Calu3 (cell line): Measurements from ENCODE around the gene RERG. TPM values are rescaled to one million over a fixed set of nuclear protein-coding genes. Genes with fewer than 3 reads are reported as not detected.
"Not testable (repeated sequence)": the region's sequence is repeated elsewhere in the genome, so short reads cannot be mapped to it uniquely, and the experiment has no call there.

Experiments
- BruUV-seq: library from RNA; stranded (reverse); fragments of 400-500 nt; replicated peaks from 2 replicates; lab custom pipeline; 2021; lab: Mats Ljungman, UMichigan
- CTCF ChIA-PET: fragments of 300-600 bp; sonication (Branson Sonifier 250); formaldehyde crosslinking; loops from one replicate; lab custom pipeline; 2022; ENCODE audit warnings: antibody characterized with exemption; lab: Charles Lee
- DNase-seq: peaks from one replicate; pipeline ENCODE4 v3.0.0; 2022
- H3K27ac Mint-ChIP-seq: one replicate; pipeline ENCODE4 v1.8.0; 2022; ENCODE audit warnings: mixed read lengths; ENCODE audit not compliant: unreplicated experiment
- H3K27me3 Mint-ChIP-seq: one replicate; pipeline ENCODE4 v1.8.0; 2022; ENCODE audit warnings: mixed read lengths; ENCODE audit not compliant: unreplicated experiment
- H3K36me3 Mint-ChIP-seq: one replicate; pipeline ENCODE4 v1.8.0; 2022; ENCODE audit warnings: mild to moderate bottlenecking, moderate library complexity, mixed read lengths; ENCODE audit not compliant: insufficient read depth, unreplicated experiment
- H3K4me1 Mint-ChIP-seq: one replicate; pipeline ENCODE4 v1.8.0; 2022; ENCODE audit warnings: mild to moderate bottlenecking, low read depth, mixed read lengths; ENCODE audit not compliant: unreplicated experiment
- H3K4me3 Mint-ChIP-seq: one replicate; pipeline ENCODE4 v1.8.0; 2022; ENCODE audit warnings: mild to moderate bottlenecking, low read depth, moderate library complexity, mixed read lengths; ENCODE audit not compliant: unreplicated experiment
- H3K9me3 Mint-ChIP-seq: one replicate; pipeline ENCODE4 v1.8.0; 2022; ENCODE audit warnings: low read depth, mixed read lengths; ENCODE audit not compliant: unreplicated experiment
- intact Hi-C: fragments of 100-400 bp; cut with micrococcal nuclease; formaldehyde crosslinking; loops from one replicate; pipeline ENCODE4 v1.10.0; 2022; ENCODE audit not compliant: unreplicated experiment
- total RNA-seq: library from RNA; stranded (reverse); gene quantifications from 2 replicates; pipeline ENCODE4 v1.2.3, GENCODE V29; 2022
- TF ChIP-seq, protein P1 (sequence below): fragments of 200-600 bp; IDR thresholded peaks from one replicate; pipeline ENCODE4 v1.8.0; 2022; ENCODE audit warnings: antibody characterized with exemption; ENCODE audit not compliant: unreplicated experiment

The RERG gene
- total RNA-seq, 1 experiment from 2014 or later = 6.0 TPM

GRCh38 chr12:15115434-15115833 is 105.8 kb downstream of the RERG start:
- no peak overlapping the region for H3K27ac Mint-ChIP-seq
- CTCF ChIA-PET = no interaction called here
- no peak overlapping the region for H3K4me3 Mint-ChIP-seq
- TF ChIP-seq, protein P1, sequence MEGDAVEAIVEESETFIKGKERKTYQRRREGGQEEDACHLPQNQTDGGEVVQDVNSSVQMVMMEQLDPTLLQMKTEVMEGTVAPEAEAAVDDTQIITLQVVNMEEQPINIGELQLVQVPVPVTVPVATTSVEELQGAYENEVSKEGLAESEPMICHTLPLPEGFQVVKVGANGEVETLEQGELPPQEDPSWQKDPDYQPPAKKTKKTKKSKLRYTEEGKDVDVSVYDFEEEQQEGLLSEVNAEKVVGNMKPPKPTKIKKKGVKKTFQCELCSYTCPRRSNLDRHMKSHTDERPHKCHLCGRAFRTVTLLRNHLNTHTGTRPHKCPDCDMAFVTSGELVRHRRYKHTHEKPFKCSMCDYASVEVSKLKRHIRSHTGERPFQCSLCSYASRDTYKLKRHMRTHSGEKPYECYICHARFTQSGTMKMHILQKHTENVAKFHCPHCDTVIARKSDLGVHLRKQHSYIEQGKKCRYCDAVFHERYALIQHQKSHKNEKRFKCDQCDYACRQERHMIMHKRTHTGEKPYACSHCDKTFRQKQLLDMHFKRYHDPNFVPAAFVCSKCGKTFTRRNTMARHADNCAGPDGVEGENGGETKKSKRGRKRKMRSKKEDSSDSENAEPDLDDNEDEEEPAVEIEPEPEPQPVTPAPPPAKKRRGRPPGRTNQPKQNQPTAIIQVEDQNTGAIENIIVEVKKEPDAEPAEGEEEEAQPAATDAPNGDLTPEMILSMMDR = no peak
- BruUV-seq = no TSS peak
- H3K27me3 Mint-ChIP-seq = no peaks in the 10 kb centered on the region
- H3K9me3 Mint-ChIP-seq = no peaks in the 10 kb centered on the region
- no peaks in the 10 kb centered on the region for H3K4me1 Mint-ChIP-seq
- intact Hi-C loops = no loop called here
- H3K36me3 Mint-ChIP-seq = no peaks in the 10 kb centered on the region
- DNase-seq = no peak

DNA sequence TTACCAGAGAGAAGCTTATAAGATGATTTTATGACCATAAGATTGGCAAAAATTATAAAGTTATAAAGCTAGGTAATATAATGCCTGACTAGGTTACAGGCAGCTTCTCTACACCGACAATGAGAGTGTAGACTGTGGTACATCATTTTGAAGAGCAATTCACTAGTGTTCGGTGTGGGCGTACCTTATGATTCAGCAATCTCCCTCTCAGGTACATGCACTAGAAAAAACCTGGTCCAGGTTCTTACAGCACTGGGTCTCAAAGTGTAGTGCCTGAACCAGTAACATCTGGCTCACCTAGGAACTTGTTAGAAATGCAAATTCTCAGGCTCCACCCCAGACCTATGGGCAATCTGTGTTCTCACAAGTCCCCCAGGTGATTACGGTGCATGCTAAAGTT is 106.7 kb downstream of the RERG start:
- BruUV-seq = no TSS peak
- no peaks in the 10 kb centered on the region for H3K27me3 Mint-ChIP-seq
- H3K27ac Mint-ChIP-seq = no peak overlapping the region
- intact Hi-C loops = no loop called here
- no peaks in the 10 kb centered on the region for H3K9me3 Mint-ChIP-seq
- H3K4me1 Mint-ChIP-seq = no peaks in the 10 kb centered on the region
- no peak for DNase-seq
- CTCF ChIA-PET = no interaction called here
- TF ChIP-seq, protein P1 = no peak
- H3K4me3 Mint-ChIP-seq = no peak overlapping the region
- no peaks in the 10 kb centered on the region for H3K36me3 Mint-ChIP-seq

GRCh38 chr12:15092826-15093225 is 128.4 kb downstream of the RERG start:
- Mint-ChIP-seq H3K9me3 (no peaks in the 10 kb centered on the region), H3K27ac (no peak overlapping the region), H3K36me3 (no peaks in the 10 kb centered on the region), H3K4me3 (no peak overlapping the region), H3K4me1 (no peaks in the 10 kb centered on the region), H3K27me3 (peaks cover 13% of the 10 kb centered on the region)
- CTCF ChIA-PET = no interaction called here
- intact Hi-C loops = no loop called here
- BruUV-seq = no TSS peak
- DNase-seq = no peak
- TF ChIP-seq, protein P1 = no peak

DNA sequence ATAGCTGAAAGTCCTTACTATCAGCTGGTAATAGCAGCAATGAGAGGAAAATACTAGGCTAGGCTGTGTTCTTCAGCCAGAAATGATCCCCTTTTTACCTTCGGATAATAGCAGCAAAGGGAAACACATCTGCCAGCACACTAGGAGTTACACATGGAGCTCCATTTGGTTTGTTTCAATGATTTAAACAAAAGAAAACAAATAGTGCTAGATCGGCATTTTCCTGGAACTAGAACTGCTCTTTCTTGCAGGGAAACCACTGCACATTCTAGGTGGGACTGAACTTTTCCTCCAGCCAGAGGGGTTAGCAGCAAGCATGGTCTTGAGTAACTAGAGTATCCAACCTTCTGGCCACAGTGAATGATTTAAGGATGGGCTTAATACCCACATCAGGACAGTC is 130.8 kb downstream of the RERG start:
- TF ChIP-seq, protein P1 = no peak
- no TSS peak for BruUV-seq
- Mint-ChIP-seq H3K4me1 (no peaks in the 10 kb centered on the region), H3K4me3 (no peak overlapping the region), H3K9me3 (no peaks in the 10 kb centered on the region), H3K27me3 (peaks cover 28% of the 10 kb centered on the region), H3K36me3 (no peaks in the 10 kb centered on the region), H3K27ac (no peak overlapping the region)
- intact Hi-C loops = no loop called here
- DNase-seq = no peak
- CTCF ChIA-PET = no interaction called here

- Mint-ChIP-seq H3K27ac (no peak overlapping the region), H3K9me3 (no peaks in the 10 kb centered on the region), H3K4me3 (no peak overlapping the region), H3K27me3 (peaks cover 20% of the 10 kb centered on the region), H3K4me1 (no peaks in the 10 kb centered on the region), H3K36me3 (no peaks in the 10 kb centered on the region)
- intact Hi-C loops = no loop called here
- TF ChIP-seq, protein P1 = no peak
- BruUV-seq = no TSS peak
- CTCF ChIA-PET = no interaction called here
- no peak for DNase-seq
Observed at GRCh38 chr12:15088105-15088504, 133.1 kb downstream of the RERG start.

- H3K9me3 Mint-ChIP-seq, CTCF ChIA-PET, H3K4me1 Mint-ChIP-seq, H3K36me3 Mint-ChIP-seq, H3K4me3 Mint-ChIP-seq, DNase-seq, intact Hi-C loops, BruUV-seq, H3K27ac Mint-ChIP-seq: not testable (repeated sequence)
- H3K27me3 Mint-ChIP-seq = peaks cover 19% of the 10 kb centered on the region
Observed at GRCh38 chr12:15077751-15078150, 143.5 kb downstream of the RERG start.
